IPS DF 19.7 (cell line): ENCODE measurements around the gene ZNF607.
"Not testable (repeated sequence)": the region's sequence is repeated elsewhere in the genome, so short reads cannot be mapped to it uniquely, and the experiment has no call there.

ENCODE experiments used
- DNase-seq: peaks from one replicate; pipeline ENCODE4 v3.0.0-alpha.2; 2013; ENCODE audit warnings: low read depth, low spot score

Gene ZNF607

GRCh38 chr19:37719111-37719926 lies at the start of gene ZNF607:
Gene ZNF607, minus strand, starts transcription at chr19:37719761. Its CDS starts 8,143 bp downstream, at chr19:37711618.
- DNase-seq = peak; percentile 92

- no peak for DNase-seq
Observed at GRCh38 chr19:37763488-37763887, 43.9 kb upstream of the ZNF607 start.

- not testable (repeated sequence) for DNase-seq
Observed at GRCh38 chr19:37757683-37758082, 38.1 kb upstream of the ZNF607 start.

- DNase-seq = no peak
Observed at GRCh38 chr19:37738371-37738770, 18.8 kb upstream of the ZNF607 start.

DNA sequence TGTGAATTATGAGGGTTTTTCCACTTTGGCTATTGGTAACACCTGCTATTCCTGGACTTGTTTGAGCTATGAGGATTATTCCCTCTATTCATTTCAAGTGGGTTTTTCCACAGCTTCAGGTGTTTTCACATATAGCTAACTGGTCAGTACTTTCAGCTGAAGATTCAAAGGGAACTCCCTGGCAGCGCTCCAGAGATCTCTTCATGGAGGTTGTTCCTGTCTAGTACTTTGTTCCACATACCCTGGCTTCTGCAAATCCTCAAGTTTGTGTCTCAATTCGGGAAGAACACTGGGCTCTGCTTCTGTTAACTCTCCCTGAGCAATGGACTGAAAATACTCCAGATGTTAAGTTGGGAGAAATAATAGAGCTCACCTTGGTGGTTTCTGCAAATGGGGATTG lies 5.6 kb upstream of the ZNF607 start:
- no peak for DNase-seq

DNA sequence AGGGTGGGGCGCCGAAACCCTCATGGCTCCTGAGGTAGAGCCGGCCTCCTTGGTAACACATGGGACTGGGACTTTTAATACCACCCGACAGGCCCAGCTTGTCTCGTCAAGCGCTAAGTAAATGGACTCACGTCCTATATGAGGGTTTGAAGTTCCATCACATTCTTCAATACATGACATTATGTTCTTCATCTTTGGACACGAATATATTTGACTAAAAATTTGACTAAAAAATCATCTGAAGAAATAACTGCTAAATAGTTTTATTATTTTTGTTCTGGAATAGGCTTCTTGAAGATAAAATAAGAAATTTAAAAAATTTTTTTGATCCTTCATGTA lies 335 bp upstream of the ZNF607 start:
- DNase-seq = no peak

DNA sequence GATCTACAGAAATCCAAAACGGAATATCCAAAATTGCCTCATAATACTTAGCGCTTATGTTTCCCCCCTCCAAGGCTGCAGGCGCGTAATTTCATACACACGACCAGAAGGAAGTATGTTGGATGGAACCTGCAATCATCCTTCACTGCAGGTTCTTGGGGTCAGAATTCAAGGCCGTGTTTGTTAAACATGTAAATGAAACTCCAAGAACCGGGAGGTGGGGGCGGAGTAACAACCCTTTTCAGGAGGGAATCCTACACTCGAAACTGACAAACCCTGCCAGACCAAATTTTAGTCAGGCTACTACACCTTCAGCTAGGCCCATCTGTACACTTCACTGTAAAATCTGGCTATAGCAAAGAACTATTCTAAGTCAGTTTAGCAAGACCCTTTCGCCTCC lies 1.3 kb downstream of the ZNF607 start:
- no peak for DNase-seq

DNA sequence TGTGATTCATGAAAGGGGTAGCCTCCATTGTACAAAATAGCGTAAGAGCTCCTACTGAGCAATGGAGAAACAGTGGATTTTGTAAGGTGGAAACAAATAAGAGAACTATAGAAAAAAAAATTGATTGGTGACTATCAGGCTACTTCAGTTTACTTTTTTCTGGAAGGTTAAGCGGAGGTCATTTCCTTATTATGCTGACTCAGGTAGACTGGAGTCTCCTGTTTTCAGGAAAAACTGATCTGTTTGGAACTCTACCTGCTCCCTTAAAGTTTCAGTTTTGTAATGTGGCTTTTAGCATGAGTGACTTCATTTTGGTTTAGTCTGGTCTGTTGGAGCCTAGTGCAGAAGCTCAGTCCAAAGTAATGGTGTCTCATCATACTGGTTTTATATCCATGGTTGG lies 3.4 kb downstream of the ZNF607 start:
- DNase-seq = no peak

GRCh38 chr19:37706052-37706605 lies 13.4 kb downstream of the ZNF607 start:
- no peak for DNase-seq

- no peak for DNase-seq
Observed at GRCh38 chr19:37699057-37699456, 20.5 kb downstream of the ZNF607 start.

DNA sequence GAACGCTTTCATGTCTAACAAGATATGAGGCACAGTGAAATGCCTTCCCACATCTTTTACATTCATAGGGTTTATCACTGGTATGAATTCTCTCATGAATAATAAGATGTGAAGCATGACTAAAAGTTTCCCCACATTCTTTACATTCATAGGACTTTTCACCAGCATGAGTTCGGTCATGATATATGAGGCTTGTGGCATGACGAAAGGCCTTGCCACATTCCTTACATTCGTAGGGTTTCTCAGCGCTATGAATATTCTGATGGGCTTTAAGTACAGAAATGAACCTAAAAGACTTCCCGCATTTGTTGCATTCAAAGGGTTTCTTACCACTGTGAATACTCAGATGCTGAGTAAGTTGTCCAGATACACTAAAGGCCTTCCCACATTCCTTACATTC lies 21.3 kb downstream of the ZNF607 start:
- no peak for DNase-seq

DNA sequence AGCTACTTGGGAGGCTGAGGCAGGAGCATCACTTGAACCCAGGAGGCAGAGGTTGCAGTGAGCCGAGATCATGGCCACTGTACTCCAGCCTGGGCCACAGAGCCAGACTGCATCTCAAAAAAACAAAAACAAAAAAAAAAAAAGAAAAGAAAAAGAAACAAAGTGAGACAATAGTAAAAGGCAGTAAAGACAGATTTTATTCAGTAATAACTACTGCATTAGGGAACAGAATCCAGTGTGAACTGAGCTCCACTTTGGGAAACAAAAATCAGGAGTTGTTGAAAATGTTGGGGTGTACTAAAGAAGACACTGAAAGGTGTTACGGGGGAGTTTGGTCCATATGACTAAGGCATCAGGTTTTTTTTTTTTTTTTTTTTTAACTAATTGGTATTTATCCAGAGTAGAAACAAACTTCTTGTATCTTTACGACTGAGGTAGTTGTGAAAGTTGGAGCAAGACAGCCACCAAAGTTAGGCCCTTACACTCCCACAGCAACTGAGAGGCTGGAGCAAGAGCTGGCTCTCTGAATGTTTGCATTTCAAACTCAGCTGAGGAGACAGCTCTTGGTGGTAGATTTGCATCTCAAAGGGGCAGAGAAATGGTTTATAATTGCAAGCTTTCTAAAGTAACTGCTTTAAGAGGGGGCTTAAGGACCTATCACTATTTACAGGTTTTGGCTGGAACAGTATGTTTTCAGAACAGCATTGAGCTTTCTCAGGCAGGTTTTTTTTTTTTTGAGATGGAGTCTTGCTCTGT lies 24.2 kb downstream of the ZNF607 start:
- no peak for DNase-seq

- no peak for DNase-seq
Observed at GRCh38 chr19:37692956-37693620, 26.5 kb downstream of the ZNF607 start.

DNA sequence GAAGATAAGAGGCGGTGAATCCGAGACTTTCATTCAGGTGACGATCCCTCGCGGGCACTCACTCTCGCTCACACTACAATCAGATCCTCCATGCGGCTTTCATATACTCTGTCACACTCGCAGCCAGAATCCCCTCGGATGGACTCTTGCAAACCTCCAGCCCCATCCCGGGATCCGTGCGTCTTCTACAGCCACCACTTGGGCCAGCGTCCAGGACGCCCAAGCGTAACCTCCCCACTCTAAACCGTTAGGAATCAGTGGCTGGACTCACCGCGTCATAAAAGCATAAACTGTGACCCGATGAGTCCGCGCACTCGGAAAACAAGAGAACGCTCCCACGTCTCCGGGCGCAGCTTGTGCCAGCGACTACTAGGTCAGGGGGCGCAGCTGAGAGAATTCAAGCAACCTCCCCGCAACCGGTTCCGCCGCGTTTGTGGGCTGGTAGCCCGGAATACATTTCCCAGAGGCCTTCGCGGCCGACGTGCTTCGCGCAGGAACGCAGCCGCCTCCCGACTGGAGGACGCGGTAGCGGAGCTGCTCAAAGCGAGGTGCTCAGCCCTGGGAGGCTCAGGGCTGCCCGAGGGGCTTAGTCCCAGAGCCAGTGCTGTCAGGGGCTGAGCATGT lies 27.6 kb downstream of the ZNF607 start:
- peak; percentile 67 for DNase-seq

GRCh38 chr19:37683520-37683919 lies 36.0 kb downstream of the ZNF607 start:
- no peak for DNase-seq

- no peak for DNase-seq
Observed at GRCh38 chr19:37669450-37669914, 50.1 kb downstream of the ZNF607 start.

- DNase-seq = not testable (repeated sequence)
Observed at GRCh38 chr19:37657157-37657556, 62.4 kb downstream of the ZNF607 start.

GRCh38 chr19:37655689-37656371 lies 63.7 kb downstream of the ZNF607 start:
- DNase-seq = peak; percentile 59

DNA sequence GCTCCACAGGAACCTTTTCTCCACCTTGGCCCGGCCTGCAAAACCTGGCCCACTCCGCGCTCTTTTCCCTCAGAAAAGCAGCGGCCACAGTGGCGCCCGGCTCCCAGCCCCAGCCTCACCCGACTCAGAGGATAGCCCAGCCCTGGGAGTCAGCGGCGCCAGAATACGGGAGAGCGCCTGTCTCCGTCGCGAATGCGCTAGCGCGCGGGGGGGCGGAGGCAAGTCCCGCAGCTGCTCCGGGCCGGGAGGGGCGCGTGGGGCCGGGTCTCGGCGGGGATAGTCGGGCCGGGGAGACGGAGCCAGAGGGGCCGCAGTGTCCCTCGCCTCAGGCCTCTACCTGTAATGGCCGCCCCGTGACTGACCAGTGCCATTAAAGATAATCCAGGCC lies 64.3 kb downstream of the ZNF607 start, which contains the start of gene ZFP30:
Gene ZFP30, minus strand, starts transcription at position 165 of the 388 bp plus-strand sequence. CDS start 7,643 bp downstream, outside the sequence.
- DNase-seq = no peak

GRCh38 chr19:37654629-37655300 lies 64.8 kb downstream of the ZNF607 start:
- no peak for DNase-seq
